SU-DHL-6 (cell line): ENCODE data around the gene ITSN2.

Experiments used
- H2AFZ ChIP-seq: fragments of 200-600 bp; sonication (generic); 2 replicates; pipeline ENCODE4 v1.6.1; 2014; ENCODE audit warnings: low read depth, mild to moderate bottlenecking, moderate library complexity, mixed read lengths, antibody characterized with exemption, low read length; ENCODE audit not compliant: severe bottlenecking
- H3F3A ChIP-seq: fragments of 200-600 bp; shearing (Covaris generic); 2 replicates; pipeline ENCODE4 v1.6.0; 2016; ENCODE audit warnings: antibody characterized with exemption, mild to moderate bottlenecking; ENCODE audit not compliant: insufficient read depth
- H3K27ac ChIP-seq: fragments of 200-600 bp; sonication (generic); 2 replicates; pipeline ENCODE4 v1.5.1; 2016; ENCODE audit warnings: low read depth, mild to moderate bottlenecking, low read length, moderate library complexity, mixed read lengths
- H3K27me3 ChIP-seq: fragments of 200-600 bp; sonication (generic), shearing (Covaris generic); 2 replicates; pipeline ENCODE4 v1.6.0; 2014; ENCODE audit warnings: mild to moderate bottlenecking, low read length
- H3K36me3 ChIP-seq: fragments of 200-600 bp; sonication (generic); 2 replicates; pipeline ENCODE4 v1.6.1; 2014; ENCODE audit warnings: mild to moderate bottlenecking, low read length, mixed read lengths
- H3K4me2 ChIP-seq: fragments of 300-600, 200-600 bp; shearing (Covaris generic), sonication (generic); 2 replicates; pipeline ENCODE4 v1.6.0; 2014; ENCODE audit warnings: low read length, low read depth, mild to moderate bottlenecking; ENCODE audit not compliant: poor library complexity, severe bottlenecking
- H3K4me3 ChIP-seq: fragments of 200-600 bp; sonication (generic); 2 replicates; pipeline ENCODE4 v1.5.1; 2014; ENCODE audit warnings: antibody characterized with exemption, low read length, mild to moderate bottlenecking, mixed read lengths; ENCODE audit not compliant: insufficient read depth, poor library complexity, severe bottlenecking
- H3K79me2 ChIP-seq: fragments of 200-600 bp; sonication (generic); 2 replicates; pipeline ENCODE4 v1.6.1; 2014; ENCODE audit warnings: mild to moderate bottlenecking, low read length, moderate library complexity; ENCODE audit not compliant: insufficient read depth
- H3K9ac ChIP-seq: fragments of 200-600 bp; sonication (generic); 2 replicates; pipeline ENCODE4 v1.7.0; 2014; ENCODE audit warnings: mild to moderate bottlenecking, low read length
- H3K9me2 ChIP-seq: fragments of 200-600 bp; sonication (generic); replicated peaks from 2 replicates; pipeline ENCODE4 v1.6.1; 2014; ENCODE audit warnings: low read length; ENCODE audit not compliant: insufficient read depth
- H3K9me3 ChIP-seq: fragments of 200-600 bp; sonication (generic); 2 replicates; pipeline ENCODE4 v1.6.1; 2014; ENCODE audit warnings: low read length, mixed read lengths; ENCODE audit not compliant: insufficient read depth
- H4K20me1 ChIP-seq: fragments of 200-600 bp; sonication (generic); 2 replicates; pipeline ENCODE4 v1.6.1; 2014; ENCODE audit warnings: low read depth, mild to moderate bottlenecking, antibody characterized with exemption, low read length, moderate library complexity, mixed read lengths
- EZH2phosphoT487 ChIP-seq: fragments of 200-600 bp; sonication (generic), shearing (Covaris generic); conservative IDR thresholded peaks from 2 replicates; pipeline ENCODE4 v1.6.1; 2018; ENCODE audit warnings: mild to moderate bottlenecking, antibody characterized with exemption, low read length, moderate library complexity, mixed read lengths
- TF ChIP-seq, protein P1 (sequence below): fragments of 200-600 bp; sonication (generic); IDR thresholded peaks from one replicate; pipeline ENCODE4 v1.5.1; 2017; ENCODE audit warnings: antibody characterized with exemption, mild to moderate bottlenecking, low read length, moderate library complexity; ENCODE audit not compliant: insufficient read depth, poor library complexity, severe bottlenecking

ITSN2 gene

GRCh38 chr2:24220554-24221291, 139.6 kb downstream of the ITSN2 start:
- Histone ChIP-seq H3K9me3 (no peaks in the 10 kb centered on the region), H4K20me1 (no peaks in the 10 kb centered on the region), H3K9me2 (no peaks in the 10 kb centered on the region), H2AFZ (no peak overlapping the region), H3K9ac (no peak overlapping the region), H3K4me2 (no peak overlapping the region), H3K27me3 (no peaks in the 10 kb centered on the region), H3K27ac (no peak overlapping the region), H3F3A (no peaks in the 10 kb centered on the region), H3K36me3 (no peaks in the 10 kb centered on the region), H3K79me2 (no peaks in the 10 kb centered on the region), H3K4me3 (no peak overlapping the region)
- TF ChIP-seq, protein P1, sequence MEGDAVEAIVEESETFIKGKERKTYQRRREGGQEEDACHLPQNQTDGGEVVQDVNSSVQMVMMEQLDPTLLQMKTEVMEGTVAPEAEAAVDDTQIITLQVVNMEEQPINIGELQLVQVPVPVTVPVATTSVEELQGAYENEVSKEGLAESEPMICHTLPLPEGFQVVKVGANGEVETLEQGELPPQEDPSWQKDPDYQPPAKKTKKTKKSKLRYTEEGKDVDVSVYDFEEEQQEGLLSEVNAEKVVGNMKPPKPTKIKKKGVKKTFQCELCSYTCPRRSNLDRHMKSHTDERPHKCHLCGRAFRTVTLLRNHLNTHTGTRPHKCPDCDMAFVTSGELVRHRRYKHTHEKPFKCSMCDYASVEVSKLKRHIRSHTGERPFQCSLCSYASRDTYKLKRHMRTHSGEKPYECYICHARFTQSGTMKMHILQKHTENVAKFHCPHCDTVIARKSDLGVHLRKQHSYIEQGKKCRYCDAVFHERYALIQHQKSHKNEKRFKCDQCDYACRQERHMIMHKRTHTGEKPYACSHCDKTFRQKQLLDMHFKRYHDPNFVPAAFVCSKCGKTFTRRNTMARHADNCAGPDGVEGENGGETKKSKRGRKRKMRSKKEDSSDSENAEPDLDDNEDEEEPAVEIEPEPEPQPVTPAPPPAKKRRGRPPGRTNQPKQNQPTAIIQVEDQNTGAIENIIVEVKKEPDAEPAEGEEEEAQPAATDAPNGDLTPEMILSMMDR: no peak
- no peak for TF ChIP-seq EZH2phosphoT487

DNA sequence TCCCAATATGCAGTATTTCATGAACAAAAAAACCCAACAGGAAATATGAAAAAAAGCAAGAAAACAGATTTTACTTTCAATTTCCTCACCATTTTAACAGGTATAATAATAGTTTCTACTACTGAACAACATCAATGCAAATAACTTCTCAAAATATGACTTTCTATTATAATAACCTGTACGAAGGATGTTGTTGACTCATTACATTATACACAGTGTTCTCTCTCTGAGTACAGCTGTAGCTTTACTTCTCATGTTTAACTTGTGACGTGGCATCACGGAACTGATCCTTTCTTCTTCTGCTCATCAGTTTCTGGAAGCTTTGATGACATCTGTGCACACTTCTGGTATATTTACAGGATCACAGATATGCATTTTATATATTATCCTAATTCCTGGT, 145.5 kb downstream of the ITSN2 start:
- Histone ChIP-seq H3K36me3 (0 out of 2 replicates have a peak, but pooled peaks cover 2% of the 10 kb centered on the region), H3K4me3 (no peak overlapping the region), H3K27ac (peak overlapping the region; percentile 33; the same call in 1 of the 2 replicates), H3K4me2 (peak overlapping the region; percentile 33), H2AFZ (no peak overlapping the region), H3K79me2 (no peaks in the 10 kb centered on the region), H3K9me3 (no peaks in the 10 kb centered on the region), H4K20me1 (no peaks in the 10 kb centered on the region), H3K9me2 (no peaks in the 10 kb centered on the region), H3K9ac (no peak overlapping the region), H3F3A (peaks cover 7% of the 10 kb centered on the region; the same call in 1 of the 2 replicates), H3K27me3 (no peaks in the 10 kb centered on the region)
- TF ChIP-seq, protein P1: no peak
- TF ChIP-seq EZH2phosphoT487: no peak

DNA sequence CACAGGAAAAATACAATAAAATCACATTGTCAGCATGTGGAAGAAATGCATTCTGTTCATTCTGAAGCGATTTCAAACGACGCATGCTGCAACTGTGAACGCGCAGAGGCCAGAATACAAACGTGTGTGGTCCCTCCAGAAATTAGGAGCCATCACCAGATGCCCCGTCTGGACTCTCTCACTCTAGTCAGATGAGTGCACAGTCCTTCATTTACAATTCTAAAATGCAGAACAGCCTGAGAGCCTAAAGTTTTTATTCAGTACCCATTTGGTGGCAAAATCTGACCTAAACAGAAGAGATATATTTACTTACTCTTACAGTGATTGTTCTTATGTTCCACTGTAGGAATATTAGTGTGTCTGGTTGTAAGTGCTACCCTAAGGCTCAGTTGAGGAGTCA, 148.9 kb downstream of the ITSN2 start:
- no peak overlapping the region for H3K27ac ChIP-seq
- no peak overlapping the region for H2AFZ ChIP-seq
- H3K9me2 ChIP-seq: no peaks in the 10 kb centered on the region

More for the DNA sequence above, 148.9 kb downstream of the ITSN2 start:
- TF ChIP-seq, protein P1: no peak
- TF ChIP-seq EZH2phosphoT487: no peak
- H3K9me3 ChIP-seq: no peaks in the 10 kb centered on the region
- peaks cover 7% of the 10 kb centered on the region; the same call in 1 of the 2 replicates for H3F3A ChIP-seq
- H4K20me1 ChIP-seq: no peaks in the 10 kb centered on the region
- H3K27me3 ChIP-seq: no peaks in the 10 kb centered on the region
- H3K79me2 ChIP-seq: no peaks in the 10 kb centered on the region
- H3K4me2 ChIP-seq: no peak overlapping the region
- no peak overlapping the region for H3K9ac ChIP-seq
- no peak overlapping the region for H3K4me3 ChIP-seq
- 0 out of 2 replicates have a peak, but pooled peaks cover 2% of the 10 kb centered on the region for H3K36me3 ChIP-seq
